D341Med (cell line): Measurements from ENCODE around the gene ZNHIT3.
"Not testable (repeated sequence)": the region's sequence is repeated elsewhere in the genome, so short reads cannot be mapped to it uniquely, and the experiment has no call there.

ENCODE experiments used
- DNase-seq: peaks from one replicate; pipeline ENCODE4 v3.0.0; 2012; ENCODE audit warnings: low spot score

The ZNHIT3 gene

GRCh38 chr17:36486204-36487194, at the start of gene ZNHIT3:
Gene ZNHIT3, plus strand, starts transcription at chr17:36486681. Its CDS starts 19 bp downstream, at chr17:36486700.
- DNase-seq = peak; percentile 97

- DNase-seq = not testable (repeated sequence)
Measured at GRCh38 chr17:36441792-36442191, 44.7 kb upstream of the ZNHIT3 start.

DNA sequence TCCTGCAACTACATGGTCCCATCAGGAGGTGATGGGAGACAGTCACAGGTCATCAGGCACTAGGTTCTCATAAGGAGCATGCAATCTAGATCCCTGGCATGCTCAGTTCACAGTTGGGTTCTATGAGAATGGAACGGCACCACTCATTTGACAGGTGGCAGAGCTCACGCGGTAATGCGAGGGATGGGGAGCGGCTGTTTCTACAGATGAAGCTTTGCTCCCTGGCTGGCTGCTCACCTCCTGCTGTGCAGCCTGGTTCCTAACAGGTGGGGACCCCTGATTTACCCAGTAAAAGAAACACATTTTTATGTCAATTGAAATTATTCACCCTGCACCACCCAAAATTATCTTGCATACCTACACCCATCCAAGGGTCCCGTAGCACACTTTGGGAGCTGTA, 42.7 kb upstream of the ZNHIT3 start:
- DNase-seq = no peak

DNA sequence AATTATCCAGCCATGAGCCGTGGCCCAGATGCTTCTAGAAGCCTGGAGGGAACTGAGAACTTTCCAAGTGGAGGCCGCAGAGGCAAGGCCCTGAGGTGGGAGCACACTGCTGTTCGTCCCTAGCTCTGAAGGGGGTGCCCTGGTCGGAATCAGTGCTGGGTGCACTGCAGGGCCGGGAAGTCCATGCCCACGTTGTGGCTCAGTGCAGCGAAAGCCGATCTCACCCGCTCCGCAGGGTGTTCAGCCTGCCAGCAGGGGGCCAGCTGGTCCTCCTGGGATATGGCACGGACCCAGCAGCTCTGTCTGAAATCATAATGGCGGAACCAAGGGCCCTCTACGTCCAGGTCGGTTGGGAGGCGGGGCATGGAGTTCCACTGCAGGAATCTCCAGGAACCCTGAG, 36.5 kb upstream of the ZNHIT3 start:
- not testable (repeated sequence) for DNase-seq

DNA sequence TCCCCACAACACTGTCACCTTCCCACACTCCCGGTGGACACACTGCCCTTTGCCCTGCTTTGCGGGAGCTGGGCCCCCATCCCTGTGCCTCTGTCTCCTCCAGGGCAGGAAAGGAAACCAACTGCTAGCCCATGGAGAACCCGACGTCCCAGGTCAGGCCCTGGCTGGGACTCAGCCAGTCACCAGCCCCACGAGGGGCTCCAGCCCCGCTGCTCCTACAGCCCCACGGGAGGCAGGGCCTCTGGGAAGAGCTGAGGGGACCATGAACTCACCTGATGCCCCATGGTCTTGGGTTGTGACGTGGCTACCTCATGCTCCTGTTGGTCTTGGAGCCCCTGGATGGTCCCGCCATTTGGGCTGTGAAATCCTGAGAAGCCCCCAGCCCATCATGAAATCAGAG, 33.6 kb upstream of the ZNHIT3 start:
- DNase-seq = not testable (repeated sequence)

DNA sequence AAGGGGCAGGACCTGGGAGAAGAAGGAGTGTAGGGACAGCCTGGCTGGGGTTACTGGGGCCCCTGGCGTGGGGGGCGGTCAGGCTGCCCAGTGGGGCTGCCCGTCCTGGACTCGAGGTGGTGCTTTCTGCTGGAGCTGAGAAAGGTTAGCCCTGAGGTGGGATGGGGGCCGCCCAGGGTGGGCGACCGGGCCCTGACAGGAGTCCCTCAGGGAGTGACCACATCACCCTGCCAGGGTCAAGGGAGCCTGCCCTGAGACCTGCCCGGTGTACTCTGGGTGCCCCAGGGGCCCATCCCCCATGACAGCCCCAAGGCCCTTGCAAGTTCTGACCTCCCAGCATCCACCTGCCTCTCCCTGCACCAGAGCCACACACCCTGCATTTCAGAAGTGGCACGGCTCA, 28.8 kb upstream of the ZNHIT3 start:
- DNase-seq = not testable (repeated sequence)

GRCh38 chr17:36459045-36459444, 27.4 kb upstream of the ZNHIT3 start:
- DNase-seq = no peak

GRCh38 chr17:36459601-36460000, 26.9 kb upstream of the ZNHIT3 start:
- no peak for DNase-seq

GRCh38 chr17:36460265-36460937, 26.1 kb upstream of the ZNHIT3 start:
- no peak for DNase-seq

DNA sequence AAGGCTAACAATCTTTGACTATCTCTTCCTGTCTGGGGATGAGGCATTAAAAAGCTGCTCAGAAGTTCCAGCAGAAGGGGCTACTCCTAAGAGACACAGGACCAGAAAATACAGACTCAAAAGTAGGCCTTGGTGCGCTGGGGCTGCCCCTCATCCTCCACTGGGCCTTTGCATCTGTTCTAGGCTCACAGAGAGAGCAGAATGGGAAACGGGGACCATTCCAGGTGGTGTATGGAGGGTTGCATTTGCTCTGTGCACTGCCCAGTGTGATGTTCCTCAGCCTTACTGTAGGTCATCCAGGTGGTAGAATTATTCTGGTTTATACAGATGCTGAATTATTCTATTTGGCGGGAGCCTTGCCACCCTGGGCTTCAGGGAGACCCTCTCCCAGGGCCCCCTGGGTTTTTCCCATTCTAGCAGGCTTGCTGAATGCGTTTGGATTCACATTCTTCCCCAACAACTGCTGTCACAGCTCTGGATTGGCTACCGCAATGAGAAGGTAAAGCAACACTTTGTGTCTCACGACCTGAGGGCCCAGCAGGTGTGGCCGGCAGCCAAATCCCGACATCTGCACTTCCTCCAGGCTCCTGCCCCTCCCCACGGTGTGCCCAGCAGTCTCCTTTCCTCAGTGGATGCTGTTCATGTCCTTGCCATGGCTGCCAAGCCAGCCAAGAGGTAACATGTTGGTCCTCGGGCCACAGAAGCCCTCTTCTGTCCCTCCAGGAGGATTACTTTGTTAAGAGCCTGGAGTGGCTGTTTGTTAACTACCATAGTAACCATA, 25.0 kb upstream of the ZNHIT3 start:
- no peak for DNase-seq

DNA sequence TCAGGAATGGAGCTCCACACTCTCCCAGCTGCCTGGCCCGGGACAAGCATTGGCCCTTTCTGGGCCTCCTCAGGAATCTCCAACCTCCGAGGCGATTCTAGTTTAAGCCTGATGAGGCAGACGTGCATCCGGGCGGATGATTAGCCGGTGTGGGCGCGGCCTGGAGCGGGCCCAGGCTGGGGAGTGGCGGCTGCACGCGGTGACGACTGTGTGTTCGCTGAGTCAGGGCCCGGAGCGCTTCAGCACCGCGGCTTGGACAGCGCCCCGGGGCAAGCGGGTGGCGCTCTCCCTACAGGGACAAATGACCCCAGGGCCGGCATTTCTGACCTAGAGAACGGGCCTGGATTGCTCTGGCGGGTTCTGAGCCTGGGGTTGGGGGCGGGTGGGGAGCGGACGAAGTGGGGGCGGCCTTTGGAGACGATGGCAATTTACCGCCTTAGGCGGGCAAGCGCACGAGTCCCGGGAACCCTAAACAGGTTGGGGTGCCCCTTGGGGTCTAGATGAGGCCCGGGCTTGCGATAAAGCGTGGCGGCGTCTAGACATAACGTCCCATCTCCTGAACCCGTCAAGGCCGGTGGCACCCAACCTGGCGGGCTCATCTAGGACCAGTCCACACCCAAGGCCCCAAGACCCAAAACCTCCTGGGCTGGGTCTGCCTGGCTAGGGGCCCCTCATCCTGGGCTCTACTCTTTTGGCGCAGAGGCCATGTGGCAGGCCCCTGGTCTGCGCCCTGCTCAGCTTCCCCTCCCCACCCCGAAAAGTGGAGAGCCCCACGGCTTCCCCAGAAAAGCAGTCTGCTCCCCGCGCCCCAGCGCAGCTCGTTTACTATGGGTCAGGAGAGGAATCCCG, 22.3 kb upstream of the ZNHIT3 start:
- peak; percentile 90 for DNase-seq

- DNase-seq = no peak
Measured at GRCh38 chr17:36464765-36465088, 21.8 kb upstream of the ZNHIT3 start.

- DNase-seq = no peak
Measured at GRCh38 chr17:36468903-36469635, 17.4 kb upstream of the ZNHIT3 start.

DNA sequence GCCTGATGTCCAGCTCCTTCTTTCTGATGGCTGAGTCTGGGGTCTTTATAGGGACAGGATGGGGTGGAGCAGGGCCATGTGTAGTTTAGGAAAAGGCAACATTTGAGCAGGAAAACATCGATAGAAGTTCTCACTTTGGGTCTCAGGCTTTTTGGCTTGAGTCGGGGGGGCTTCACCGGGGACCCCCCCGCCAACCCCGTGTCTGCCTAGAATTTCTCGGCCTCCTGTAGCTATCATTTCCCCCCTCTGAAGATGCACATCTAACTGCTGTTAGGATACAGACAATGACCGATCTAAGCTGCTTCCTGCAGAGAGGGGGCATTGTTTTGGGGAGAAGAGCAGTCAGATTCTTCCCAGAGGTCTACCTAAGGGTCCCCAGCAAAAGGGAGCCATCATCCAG, 16.7 kb upstream of the ZNHIT3 start:
- no peak for DNase-seq

GRCh38 chr17:36470499-36470898, 16.0 kb upstream of the ZNHIT3 start:
- DNase-seq = no peak

GRCh38 chr17:36474571-36474970, 11.9 kb upstream of the ZNHIT3 start:
- no peak for DNase-seq

DNA sequence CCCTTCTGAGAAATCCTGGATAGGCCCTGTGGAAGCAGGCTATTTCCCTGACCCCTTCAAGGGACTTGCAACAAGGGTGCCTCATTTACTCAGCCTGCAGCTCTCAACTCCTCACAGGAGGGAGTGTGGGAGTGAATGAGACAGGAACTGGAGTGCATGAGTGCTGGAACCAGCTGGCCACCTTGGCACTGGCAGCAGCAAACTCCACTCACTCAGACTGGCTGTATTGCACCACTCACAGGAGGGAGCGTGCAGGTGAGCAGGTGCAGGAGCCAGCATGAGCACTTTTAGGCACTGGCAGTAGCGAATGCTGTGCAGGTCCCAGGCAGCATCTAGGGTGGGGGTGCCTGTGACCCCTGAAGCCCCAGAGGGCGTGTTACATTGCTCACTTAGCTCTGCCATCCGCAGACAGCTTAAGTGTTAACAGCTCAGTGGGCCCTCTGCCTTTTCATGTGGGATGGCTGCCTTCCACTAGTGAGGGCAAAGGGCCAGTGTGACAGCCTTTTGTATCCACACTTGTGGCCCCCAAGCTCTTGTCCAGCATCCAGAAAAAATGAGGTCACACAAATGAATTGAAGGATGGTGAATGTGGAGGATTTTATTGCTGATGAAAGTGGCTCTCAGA, 11.0 kb upstream of the ZNHIT3 start:
- DNase-seq = no peak

DNA sequence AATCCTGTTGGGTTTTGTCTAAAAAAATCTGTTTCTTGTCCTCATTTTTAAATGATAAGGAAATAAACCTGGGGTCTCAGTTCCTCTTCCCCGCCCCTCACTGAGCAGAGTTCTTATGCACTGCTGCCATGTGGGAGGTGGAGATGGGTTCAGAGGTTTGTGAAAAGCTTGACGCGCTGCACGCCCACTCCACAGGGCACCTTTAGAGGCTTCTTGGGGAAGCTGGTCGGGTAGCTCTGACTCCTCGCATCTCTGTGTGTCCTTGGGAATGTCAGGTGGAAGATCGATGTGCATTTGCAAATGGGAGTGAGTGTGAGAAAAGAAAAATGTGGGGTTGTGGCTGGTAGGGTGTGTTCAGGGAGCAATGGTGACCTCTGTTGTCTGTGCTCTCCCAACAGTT, 4.7 kb upstream of the ZNHIT3 start:
- no peak for DNase-seq

DNA sequence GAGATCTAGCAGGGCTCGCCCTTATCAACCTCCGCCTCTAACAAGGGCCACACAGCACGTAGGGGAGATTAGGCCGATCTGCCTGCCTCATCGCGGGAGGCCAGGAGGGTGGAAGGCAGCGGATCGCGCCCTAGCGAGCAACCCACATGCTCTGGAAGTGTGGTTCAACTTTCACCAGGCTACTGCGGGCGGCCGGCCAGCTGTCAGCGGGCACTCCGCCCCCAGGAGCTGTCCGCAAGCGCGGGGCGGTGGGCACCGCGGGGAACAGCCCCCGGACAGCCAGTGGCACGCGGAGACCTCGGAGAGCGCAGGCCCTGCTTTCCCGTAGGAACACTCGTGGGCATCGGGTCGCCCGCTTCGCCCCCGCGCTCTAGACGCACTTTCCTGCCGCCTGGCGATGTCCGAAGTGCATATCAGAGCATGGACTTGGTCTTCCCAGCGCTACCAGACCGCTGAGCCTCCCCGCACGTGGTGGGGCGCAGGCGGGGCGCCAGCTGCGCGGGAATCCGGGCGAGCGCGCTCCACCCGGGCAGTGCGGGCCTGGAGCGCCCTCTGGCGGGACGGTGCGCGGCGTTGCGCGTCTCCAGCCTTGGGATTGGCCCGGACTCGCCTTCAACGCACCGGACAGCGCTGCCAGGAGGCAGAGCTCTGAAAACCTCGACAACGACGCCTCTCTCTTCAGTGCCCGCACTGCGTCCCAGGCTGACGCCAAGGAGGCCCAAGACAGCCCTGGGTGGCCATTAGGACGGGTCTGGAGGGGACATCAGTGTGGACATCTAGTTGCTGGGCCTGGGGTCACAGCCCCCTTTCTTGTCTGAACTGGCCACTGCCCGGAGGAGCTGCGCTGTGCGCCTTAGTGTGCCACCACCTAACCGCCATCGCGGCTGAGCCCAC, 3.6 kb upstream of the ZNHIT3 start:
- peak; percentile 99 for DNase-seq
